Esophagus squamous epithelium (tissue), 4 donors: ENCODE measurements around the gene RNF187.

ENCODE experiments used
- POLR2A ChIP-seq, 4 donors: fragments of 450-650 bp; IDR thresholded peaks; one replicate each; pipeline ENCODE4 v1.6.1; 2017; ENCODE audit warnings: antibody characterized with exemption in 4 of 4, mild to moderate bottlenecking in 4 of 4, moderate library complexity in 3 of 4
- TF ChIP-seq, protein P1 (sequence below), 6 experiments: fragments of 450-650 bp in 4 of 6; fragments of 200-600 bp in 2 of 6; sonication (generic) in 2 of 6; IDR thresholded peaks; one replicate each; pipeline ENCODE4 v1.5.1; 2016 to 2019; ENCODE audit warnings: antibody characterized with exemption in 6 of 6, mild to moderate bottlenecking in 4 of 6, moderate library complexity in 4 of 6

DNA sequence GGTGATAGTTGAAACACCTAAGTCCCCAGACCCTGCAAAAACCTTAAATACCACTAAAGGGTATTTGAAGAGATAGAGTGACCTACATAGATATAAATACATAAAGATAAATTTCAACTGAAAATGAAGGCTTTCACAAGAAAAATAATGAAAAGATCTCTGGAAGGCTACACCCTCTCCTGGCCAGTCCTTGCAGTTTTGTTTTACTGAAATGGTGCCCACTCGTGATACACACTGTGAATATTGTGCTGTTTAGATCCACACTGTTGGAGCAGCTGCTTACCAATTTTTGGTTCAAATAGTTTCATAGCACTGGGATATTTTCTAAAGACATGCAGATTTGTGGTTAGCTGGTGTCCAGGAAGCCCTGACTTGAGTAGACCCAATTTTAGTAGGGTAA is 31.5 kb upstream of the RNF187 start:
- no peak for TF ChIP-seq POLR2A (IDR thresholded peaks at IDR 0.05)
- TF ChIP-seq, protein P1, sequence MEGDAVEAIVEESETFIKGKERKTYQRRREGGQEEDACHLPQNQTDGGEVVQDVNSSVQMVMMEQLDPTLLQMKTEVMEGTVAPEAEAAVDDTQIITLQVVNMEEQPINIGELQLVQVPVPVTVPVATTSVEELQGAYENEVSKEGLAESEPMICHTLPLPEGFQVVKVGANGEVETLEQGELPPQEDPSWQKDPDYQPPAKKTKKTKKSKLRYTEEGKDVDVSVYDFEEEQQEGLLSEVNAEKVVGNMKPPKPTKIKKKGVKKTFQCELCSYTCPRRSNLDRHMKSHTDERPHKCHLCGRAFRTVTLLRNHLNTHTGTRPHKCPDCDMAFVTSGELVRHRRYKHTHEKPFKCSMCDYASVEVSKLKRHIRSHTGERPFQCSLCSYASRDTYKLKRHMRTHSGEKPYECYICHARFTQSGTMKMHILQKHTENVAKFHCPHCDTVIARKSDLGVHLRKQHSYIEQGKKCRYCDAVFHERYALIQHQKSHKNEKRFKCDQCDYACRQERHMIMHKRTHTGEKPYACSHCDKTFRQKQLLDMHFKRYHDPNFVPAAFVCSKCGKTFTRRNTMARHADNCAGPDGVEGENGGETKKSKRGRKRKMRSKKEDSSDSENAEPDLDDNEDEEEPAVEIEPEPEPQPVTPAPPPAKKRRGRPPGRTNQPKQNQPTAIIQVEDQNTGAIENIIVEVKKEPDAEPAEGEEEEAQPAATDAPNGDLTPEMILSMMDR (IDR thresholded peaks at IDR 0.05), result no peak
